Mesothelial cell of epicardium (in vitro differentiated cells): ENCODE data around the gene FRS2. TPM values are rescaled to one million over a fixed set of nuclear protein-coding genes. Genes with fewer than 3 reads are reported as not detected.
"Not testable (repeated sequence)": the region's sequence is repeated elsewhere in the genome, so short reads cannot be mapped to it uniquely, and the experiment has no call there.

Experiments used
- DNase-seq, 2 experiments: peaks; one replicate each; pipeline ENCODE4 v3.0.0; 2021; ENCODE audit warnings: low spot score in 2 of 2; ENCODE audit not compliant: unreplicated experiment in 2 of 2
- H3K27ac Mint-ChIP-seq: 2 replicates; pipeline ENCODE4 v1.8.0; 2021; ENCODE audit warnings: mixed read lengths
- H3K27me3 Mint-ChIP-seq: 2 replicates; pipeline ENCODE4 v1.8.0; 2021; ENCODE audit warnings: low read depth, mixed read lengths
- H3K36me3 Mint-ChIP-seq: 2 replicates; pipeline ENCODE4 v1.8.0; 2021; ENCODE audit warnings: mixed read lengths
- H3K4me1 Mint-ChIP-seq: 2 replicates; pipeline ENCODE4 v1.8.0; 2021; ENCODE audit warnings: mixed read lengths
- H3K4me3 Mint-ChIP-seq: 2 replicates; pipeline ENCODE4 v1.8.0; 2021; ENCODE audit warnings: mild to moderate bottlenecking, moderate library complexity, mixed read lengths
- H3K9me3 Mint-ChIP-seq: 2 replicates; pipeline ENCODE4 v1.8.0; 2021; ENCODE audit warnings: mixed read lengths
- total RNA-seq: library from RNA; stranded (reverse); gene quantifications from 3 replicates; pipeline ENCODE4 v1.2.1, GENCODE V29; 2021
- TF ChIP-seq, protein P1 (sequence below): fragments of 200-600 bp; sonication (generic); IDR thresholded peaks from one replicate; pipeline ENCODE4 v1.5.0; 2021; ENCODE audit warnings: antibody characterized with exemption; ENCODE audit not compliant: unreplicated experiment

The FRS2 gene
- total RNA-seq, 1 donor from 2014 or later, result 46.1 TPM

GRCh38 chr12:69447892-69448291, 22.3 kb upstream of the FRS2 start:
- no peaks in the 10 kb centered on the region for H3K4me1 Mint-ChIP-seq
- H3K9me3 Mint-ChIP-seq, result no peaks in the 10 kb centered on the region
- no peaks in the 10 kb centered on the region for H3K36me3 Mint-ChIP-seq

DNA sequence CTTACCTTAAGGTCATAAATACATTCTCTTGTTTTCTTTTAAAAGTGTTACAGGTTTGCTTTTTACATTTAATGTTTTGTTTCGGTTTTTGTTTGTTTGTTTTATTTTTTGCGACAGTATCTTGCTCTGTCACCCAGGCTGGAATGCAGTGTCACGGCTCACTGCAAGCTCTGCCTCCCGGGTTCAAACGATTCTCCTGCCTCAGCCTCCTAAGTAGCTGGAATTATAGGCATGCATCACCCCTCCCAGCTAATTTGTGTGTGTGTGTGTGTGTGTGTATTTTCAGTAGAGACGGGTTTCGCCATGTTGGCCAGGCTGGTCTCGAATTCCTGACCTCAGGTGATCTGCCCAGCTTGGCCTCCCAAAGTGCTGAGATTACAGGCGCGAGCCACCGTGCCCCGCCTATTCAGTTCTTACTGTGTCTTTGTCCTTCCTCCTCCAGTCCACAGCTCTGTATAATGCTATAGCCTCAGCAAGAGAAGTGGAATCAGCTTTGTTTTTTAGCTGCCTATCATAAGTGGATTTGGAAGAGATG, 17.5 kb upstream of the FRS2 start:
- H3K4me3 Mint-ChIP-seq, H3K4me1 Mint-ChIP-seq, H3K27me3 Mint-ChIP-seq, H3K36me3 Mint-ChIP-seq, DNase-seq, H3K9me3 Mint-ChIP-seq, H3K27ac Mint-ChIP-seq: not testable (repeated sequence)

More at GRCh38 chr12:69447892-69448291, 22.3 kb upstream of the FRS2 start:
- no peak for DNase-seq
- no peak overlapping the region for H3K4me3 Mint-ChIP-seq
- no peak overlapping the region for H3K27ac Mint-ChIP-seq
- H3K27me3 Mint-ChIP-seq, result no peaks in the 10 kb centered on the region
- TF ChIP-seq, protein P1, sequence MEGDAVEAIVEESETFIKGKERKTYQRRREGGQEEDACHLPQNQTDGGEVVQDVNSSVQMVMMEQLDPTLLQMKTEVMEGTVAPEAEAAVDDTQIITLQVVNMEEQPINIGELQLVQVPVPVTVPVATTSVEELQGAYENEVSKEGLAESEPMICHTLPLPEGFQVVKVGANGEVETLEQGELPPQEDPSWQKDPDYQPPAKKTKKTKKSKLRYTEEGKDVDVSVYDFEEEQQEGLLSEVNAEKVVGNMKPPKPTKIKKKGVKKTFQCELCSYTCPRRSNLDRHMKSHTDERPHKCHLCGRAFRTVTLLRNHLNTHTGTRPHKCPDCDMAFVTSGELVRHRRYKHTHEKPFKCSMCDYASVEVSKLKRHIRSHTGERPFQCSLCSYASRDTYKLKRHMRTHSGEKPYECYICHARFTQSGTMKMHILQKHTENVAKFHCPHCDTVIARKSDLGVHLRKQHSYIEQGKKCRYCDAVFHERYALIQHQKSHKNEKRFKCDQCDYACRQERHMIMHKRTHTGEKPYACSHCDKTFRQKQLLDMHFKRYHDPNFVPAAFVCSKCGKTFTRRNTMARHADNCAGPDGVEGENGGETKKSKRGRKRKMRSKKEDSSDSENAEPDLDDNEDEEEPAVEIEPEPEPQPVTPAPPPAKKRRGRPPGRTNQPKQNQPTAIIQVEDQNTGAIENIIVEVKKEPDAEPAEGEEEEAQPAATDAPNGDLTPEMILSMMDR, result no peak

DNA sequence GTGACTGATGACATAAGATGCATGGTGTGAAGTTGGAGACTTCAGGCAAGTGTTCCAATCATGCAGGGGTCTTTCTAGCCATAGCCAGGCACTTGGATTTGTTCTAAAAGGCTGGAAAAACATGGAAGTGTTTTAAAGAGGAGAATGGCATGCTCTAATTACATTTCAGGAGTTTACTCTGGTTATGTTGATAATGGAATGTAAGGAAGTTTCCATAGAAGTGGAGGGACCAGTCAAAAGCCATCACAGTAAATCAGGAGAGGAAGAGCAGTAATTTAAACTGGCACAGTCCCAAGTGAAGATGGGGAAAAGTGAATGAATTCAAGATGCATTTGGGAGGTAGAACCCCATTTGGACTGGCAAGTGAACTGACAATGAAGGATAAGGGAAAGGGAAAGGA, 13.9 kb upstream of the FRS2 start:
- TF ChIP-seq, protein P1, result no peak
- no peaks in the 10 kb centered on the region for H3K9me3 Mint-ChIP-seq
- no peak for DNase-seq
- no peak overlapping the region for H3K4me3 Mint-ChIP-seq
- no peaks in the 10 kb centered on the region for H3K4me1 Mint-ChIP-seq
- H3K36me3 Mint-ChIP-seq, result no peaks in the 10 kb centered on the region
- no peaks in the 10 kb centered on the region for H3K27me3 Mint-ChIP-seq
- H3K27ac Mint-ChIP-seq, result no peak overlapping the region

GRCh38 chr12:69457433-69457832, 12.8 kb upstream of the FRS2 start:
- Mint-ChIP-seq H3K9me3 (no peaks in the 10 kb centered on the region), H3K4me3 (no peak overlapping the region), H3K36me3 (no peaks in the 10 kb centered on the region), H3K27ac (no peak overlapping the region), H3K4me1 (no peaks in the 10 kb centered on the region), H3K27me3 (no peaks in the 10 kb centered on the region)
- DNase-seq, result no peak
- TF ChIP-seq, protein P1, result no peak

DNA sequence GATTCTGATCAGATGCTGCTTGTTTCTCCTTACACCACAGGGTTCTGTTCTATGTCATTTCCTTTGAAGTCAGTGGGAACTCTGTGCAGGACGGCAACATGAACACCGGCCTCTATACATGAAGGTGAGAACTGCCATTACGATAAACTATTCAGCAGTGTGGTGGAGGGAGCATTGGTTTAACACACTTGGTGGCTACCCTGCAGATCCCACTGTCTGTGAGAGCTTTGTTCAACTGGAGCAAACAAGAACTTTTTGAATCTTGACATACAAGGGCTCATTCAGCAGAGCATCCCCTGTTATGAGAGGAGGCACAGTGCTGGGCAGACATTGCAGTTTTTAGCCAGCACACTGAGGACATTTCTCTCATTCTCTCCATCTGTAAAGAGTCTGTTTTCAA, 10.7 kb upstream of the FRS2 start:
- no peak overlapping the region for H3K27ac Mint-ChIP-seq
- no peaks in the 10 kb centered on the region for H3K4me1 Mint-ChIP-seq
- DNase-seq, result no peak
- TF ChIP-seq, protein P1, result no peak
- no peaks in the 10 kb centered on the region for H3K9me3 Mint-ChIP-seq
- no peaks in the 10 kb centered on the region for H3K36me3 Mint-ChIP-seq
- no peak overlapping the region for H3K4me3 Mint-ChIP-seq
- no peaks in the 10 kb centered on the region for H3K27me3 Mint-ChIP-seq

- DNase-seq, result no peak
- no peaks in the 10 kb centered on the region for H3K27me3 Mint-ChIP-seq
- H3K36me3 Mint-ChIP-seq, result no peaks in the 10 kb centered on the region
- no peak overlapping the region for H3K4me3 Mint-ChIP-seq
- H3K9me3 Mint-ChIP-seq, result no peaks in the 10 kb centered on the region
- no peaks in the 10 kb centered on the region for H3K4me1 Mint-ChIP-seq
- no peak overlapping the region for H3K27ac Mint-ChIP-seq
- TF ChIP-seq, protein P1, result no peak
These were observed 5.8 kb upstream of the FRS2 start for GRCh38 chr12:69464428-69464827.
